Measurements from ENCODE around the gene YTHDF1. TPM values are rescaled to one million over a fixed set of nuclear protein-coding genes. Genes with fewer than 3 reads are reported as not detected.

Gene YTHDF1
- total and polyA plus RNA-seq, 2 of the 4 experiments (the other 2 are of a cell fraction), result 10.9 to 22.6 TPM

- H3K4me1 ChIP-seq (ENCODE audit: control insufficient read depth, insufficient read depth, low read length), result no peaks in the 10 kb centered on the region
- no peak overlapping the region for H3K27ac ChIP-seq (ENCODE audit: insufficient read depth, low read length)
- no peak overlapping the region for H4K91ac ChIP-seq (ENCODE audit: insufficient read depth, low read depth, low read length)
- intact Hi-C loops (cut with micrococcal nuclease), result no loop called here
- H3K27me3 ChIP-seq (ENCODE audit: control insufficient read depth, insufficient read depth, low read length), result peaks cover 83% of the 10 kb centered on the region
- H2AK5ac ChIP-seq (ENCODE audit: low read depth, low read length), result no peak overlapping the region
- no peak overlapping the region for H3K4me2 ChIP-seq (ENCODE audit: low read depth, low read length)
- TF ChIP-seq CEBPB (IDR thresholded peaks at IDR 0.05; ENCODE audit: low read depth, low read length) (no peak), USF2 (IDR thresholded peaks at IDR 0.05; ENCODE audit: low read depth, low read length) (no peak), CTCF (conservative IDR thresholded peaks at IDR 0.05; ENCODE audit: low read depth, low read length) (no peak), MXI1 (IDR thresholded peaks at IDR 0.05; ENCODE audit: borderline replicate concordance, low read depth, low read length) (no peak), FOS (IDR thresholded peaks at IDR 0.05; ENCODE audit: low read depth, low read length) (no peak), SMC3 (IDR thresholded peaks at IDR 0.05; ENCODE audit: low read depth, low read length) (no peak), MAFK (IDR thresholded peaks at IDR 0.05; ENCODE audit: low read depth, low read length) (no peak), RAD21 (IDR thresholded peaks at IDR 0.05; ENCODE audit: low read length) (no peak), BHLHE40 (IDR thresholded peaks at IDR 0.05; ENCODE audit: low read depth, low read length) (no peak)
- H3K56ac ChIP-seq (ENCODE audit: extremely low read depth, insufficient read depth, low read length), result no peak overlapping the region
- H2BK5ac ChIP-seq (ENCODE audit: low read depth, low read length, poor library complexity, severe bottlenecking), result no peak overlapping the region
- no peak overlapping the region for H2BK15ac ChIP-seq (ENCODE audit: low read depth, low read length)
- H3K4ac ChIP-seq (ENCODE audit: low read depth, low read length), result no peak overlapping the region
- H4K8ac ChIP-seq (ENCODE audit: low read depth in 2 of 2, low read length in 2 of 2), result no peak overlapping the region
- no peaks in the 10 kb centered on the region for H3K9me3 ChIP-seq (ENCODE audit: control insufficient read depth, insufficient read depth, low read length)
- in situ Hi-C loops (cut with MboI; ENCODE audit: low sequenced_read_pairs), result no loop called here
- ATAC-seq (ENCODE audit: low read depth) (no peak), DNase-seq (no peak)
- no peak overlapping the region for H3K23ac ChIP-seq (ENCODE audit: low read depth, low read length)
- no peak overlapping the region for H4K5ac ChIP-seq (ENCODE audit: low read depth, low read length)
- WGBS, 2 experiments (ENCODE audit: extremely low coverage in 2 of 2, insufficient read length in 1 of 2), result 0% methylated on average over 10 of the region's 49 CpGs; no CpG with 5 or more reads in 1 of the 2 experiments
- H2AK9ac ChIP-seq (replicated peaks; ENCODE audit: low read depth, low read length, poor library complexity), result no peak overlapping the region
- no peak overlapping the region for H2BK20ac ChIP-seq (ENCODE audit: low read depth, low read length)
- no peak overlapping the region for H3K18ac ChIP-seq (ENCODE audit: low read depth, low read length)
- H2BK120ac ChIP-seq (ENCODE audit: low read depth, low read length), result no peak overlapping the region
- no peaks in the 10 kb centered on the region for H3K9me1 ChIP-seq (ENCODE audit: insufficient read depth, low read length)
- no peak overlapping the region for H2AFZ ChIP-seq (replicated peaks; ENCODE audit: low read length, poor library complexity)
- no peaks in the 10 kb centered on the region for H3K79me1 ChIP-seq (ENCODE audit: low read depth in 1 of 2, low read length in 2 of 2)
- H3K4me3 ChIP-seq (ENCODE audit: insufficient read depth, low read depth, low read length), result no peak overlapping the region
- no peaks in the 10 kb centered on the region for H3K36me3 ChIP-seq (ENCODE audit: control insufficient read depth, insufficient read depth, low read length)
- dilution Hi-C loops (cut with HindIII; ENCODE audit: low sequenced_read_pairs, unreplicated experiment), result no loop called here
- peaks cover 12% of the 10 kb centered on the region for H4K20me1 ChIP-seq (ENCODE audit: insufficient read depth, low read length)
- H3K14ac ChIP-seq (replicated peaks; ENCODE audit: low read depth, low read length), result no peak overlapping the region
- POLR2A ChIA-PET (ENCODE audit: unreplicated experiment), result interaction anchor here (0.6 kb wide), 1 partner anchor 13 kb away, joined by 3 read pairs; no protein-coding TSS in a partner anchor
- no peak overlapping the region for H3K9ac ChIP-seq (ENCODE audit: low read depth, low read length)
- BruUV-seq (replicated peaks), result no TSS peak
- CTCF ChIA-PET, result no interaction called here
Observed at GRCh38 chr20:63178446-63178820, 37.5 kb downstream of the YTHDF1 start.
